Adrenal gland (tissue), 5 donors: ENCODE measurements around the gene CSF2.

Source experiments
- POLR2A ChIP-seq, 2 donors: fragments of 450-650 bp; IDR thresholded peaks; one replicate each; pipeline ENCODE4 v1.6.1; 2017; ENCODE audit warnings: antibody characterized with exemption in 2 of 2, mild to moderate bottlenecking in 2 of 2, moderate library complexity in 1 of 2
- TF ChIP-seq, protein P1 (sequence below), 6 experiments: fragments of 450-650 bp in 4 of 6; fragments of 200-600 bp in 2 of 6; sonication (generic) in 1 of 6; IDR thresholded peaks; 1 replicate in 5 of 6; 2 replicates in 1 of 6; pipeline versions ENCODE4 v1.5.1 to v1.8.0; 2016 to 2021; ENCODE audit warnings: antibody characterized with exemption in 6 of 6, mild to moderate bottlenecking in 2 of 6, moderate library complexity in 1 of 6
- donor health status: DM: no; HTN: no; CAD: no.

GRCh38 chr5:132073231-132074013 lies at the start of gene CSF2:
- TF ChIP-seq, protein P1, sequence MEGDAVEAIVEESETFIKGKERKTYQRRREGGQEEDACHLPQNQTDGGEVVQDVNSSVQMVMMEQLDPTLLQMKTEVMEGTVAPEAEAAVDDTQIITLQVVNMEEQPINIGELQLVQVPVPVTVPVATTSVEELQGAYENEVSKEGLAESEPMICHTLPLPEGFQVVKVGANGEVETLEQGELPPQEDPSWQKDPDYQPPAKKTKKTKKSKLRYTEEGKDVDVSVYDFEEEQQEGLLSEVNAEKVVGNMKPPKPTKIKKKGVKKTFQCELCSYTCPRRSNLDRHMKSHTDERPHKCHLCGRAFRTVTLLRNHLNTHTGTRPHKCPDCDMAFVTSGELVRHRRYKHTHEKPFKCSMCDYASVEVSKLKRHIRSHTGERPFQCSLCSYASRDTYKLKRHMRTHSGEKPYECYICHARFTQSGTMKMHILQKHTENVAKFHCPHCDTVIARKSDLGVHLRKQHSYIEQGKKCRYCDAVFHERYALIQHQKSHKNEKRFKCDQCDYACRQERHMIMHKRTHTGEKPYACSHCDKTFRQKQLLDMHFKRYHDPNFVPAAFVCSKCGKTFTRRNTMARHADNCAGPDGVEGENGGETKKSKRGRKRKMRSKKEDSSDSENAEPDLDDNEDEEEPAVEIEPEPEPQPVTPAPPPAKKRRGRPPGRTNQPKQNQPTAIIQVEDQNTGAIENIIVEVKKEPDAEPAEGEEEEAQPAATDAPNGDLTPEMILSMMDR (IDR thresholded peaks at IDR 0.05) = no peak
- TF ChIP-seq POLR2A (IDR thresholded peaks at IDR 0.05) = no peak
